ENCODE data around the gene ACVR2A.

ACVR2A gene

GRCh38 chr2:147844697-147845410 is at the start of gene ACVR2A:
Gene ACVR2A (plus strand): TSS chr2:147845029. CDS start chr2:147845153, 124 bp downstream.
- no peak for DNase-seq

GRCh38 chr2:147800316-147800715 is 44.5 kb upstream of the ACVR2A start:
- no peak for DNase-seq

- DNase-seq: no peak
Measured at GRCh38 chr2:147806846-147807245, 38.0 kb upstream of the ACVR2A start.

GRCh38 chr2:147808520-147808919 is 36.3 kb upstream of the ACVR2A start:
- no peak for DNase-seq

- DNase-seq: no peak
Measured at GRCh38 chr2:147810883-147811765, 33.7 kb upstream of the ACVR2A start.

- DNase-seq: no peak
Measured at GRCh38 chr2:147818741-147819140, 26.1 kb upstream of the ACVR2A start.

- no peak for DNase-seq
Measured at GRCh38 chr2:147824620-147825019, 20.2 kb upstream of the ACVR2A start.

- no peak for DNase-seq
Measured at GRCh38 chr2:147826278-147827087, 18.3 kb upstream of the ACVR2A start.

- DNase-seq: no peak
Measured at GRCh38 chr2:147827088-147827375, 17.8 kb upstream of the ACVR2A start.

- DNase-seq: no peak
Measured at GRCh38 chr2:147829106-147829505, 15.7 kb upstream of the ACVR2A start.

- no peak for DNase-seq
Measured at GRCh38 chr2:147836099-147836498, 8.7 kb upstream of the ACVR2A start.

- peak; percentile 6 for DNase-seq
Measured at GRCh38 chr2:147843391-147843863, 1.4 kb upstream of the ACVR2A start.

- DNase-seq: peak; percentile 32
Measured at GRCh38 chr2:147843864-147844696, 749 bp upstream of the ACVR2A start.

- no peak for DNase-seq
Measured at GRCh38 chr2:147845411-147845971, 662 bp downstream of the ACVR2A start.

GRCh38 chr2:147846412-147847081 is 1.7 kb downstream of the ACVR2A start:
- no peak for DNase-seq

- no peak for DNase-seq
Measured at GRCh38 chr2:147847746-147848391, 3.0 kb downstream of the ACVR2A start.

- DNase-seq: no peak
Measured at GRCh38 chr2:147850838-147851237, 6.0 kb downstream of the ACVR2A start.

- DNase-seq: no peak
Measured at GRCh38 chr2:147851244-147851930, 6.6 kb downstream of the ACVR2A start.

- no peak for DNase-seq
Measured at GRCh38 chr2:147854557-147855134, 9.8 kb downstream of the ACVR2A start.

- DNase-seq: no peak
Measured at GRCh38 chr2:147855316-147855715, 10.5 kb downstream of the ACVR2A start.
